ENCODE data around the gene TTC6.

DNA sequence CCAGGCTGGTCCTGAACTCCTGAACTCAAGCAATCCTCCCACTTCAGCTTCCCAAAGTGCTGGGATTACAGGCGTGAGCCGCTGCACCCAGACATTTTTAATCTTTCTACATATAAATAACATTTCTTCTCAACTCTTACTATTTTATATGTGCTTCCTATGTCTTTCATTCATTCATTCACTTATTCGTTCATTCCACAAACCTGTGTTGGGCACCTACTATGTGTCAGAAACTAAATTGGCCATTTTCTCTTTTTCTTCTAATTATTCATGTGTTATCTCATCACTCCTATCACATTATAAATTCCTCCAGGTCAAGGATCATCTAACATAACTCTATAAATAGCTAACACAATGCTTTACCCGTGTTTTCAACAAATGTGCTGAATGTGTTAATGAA is 24.0 kb upstream of the TTC6 start:
- no peak for TF ChIP-seq CTCF (optimal IDR thresholded peaks at IDR 0.05 in 1 of 3, IDR thresholded peaks at IDR 0.05 in 1 of 3, conservative IDR thresholded peaks at IDR 0.05 in 1 of 3; ENCODE audit: extremely low read depth in 1 of 3, insufficient read depth in 2 of 3, low read length in 3 of 3)
- no peak for TF ChIP-seq EZH2 (IDR thresholded peaks at IDR 0.05; ENCODE audit: low read length)

All from keratinocyte (primary cell).